Activated CD4-positive, alpha-beta T cell treated with anti-CD3 and anti-CD28 coated beads for 1 hour (primary cell): ENCODE measurements around the gene TRIP10.

ENCODE experiments used
- DNase-seq: peaks from one replicate; pipeline ENCODE4 v3.0.0-alpha.2; 2020

The TRIP10 gene

GRCh38 chr19:6729573-6730152 lies 9.8 kb upstream of the TRIP10 start:
- DNase-seq = no peak

GRCh38 chr19:6730153-6730804 lies 9.2 kb upstream of the TRIP10 start:
- DNase-seq = no peak

GRCh38 chr19:6730941-6731670 lies 8.4 kb upstream of the TRIP10 start:
- no peak for DNase-seq

- no peak for DNase-seq
Measured at GRCh38 chr19:6731822-6732221, 7.7 kb upstream of the TRIP10 start.

GRCh38 chr19:6732803-6733337 lies 6.6 kb upstream of the TRIP10 start:
- no peak for DNase-seq

- DNase-seq = no peak
Measured at GRCh38 chr19:6733338-6734095, 6.0 kb upstream of the TRIP10 start.

- DNase-seq = no peak
Measured at GRCh38 chr19:6734096-6734696, 5.3 kb upstream of the TRIP10 start.

- no peak for DNase-seq
Measured at GRCh38 chr19:6735181-6735911, 4.1 kb upstream of the TRIP10 start.

- peak; percentile 42 for DNase-seq
Measured at GRCh38 chr19:6736169-6736916, 3.1 kb upstream of the TRIP10 start.

- DNase-seq = no peak
Measured at GRCh38 chr19:6736917-6737283, 2.6 kb upstream of the TRIP10 start.

- peak; percentile 99 for DNase-seq
Measured at GRCh38 chr19:6737284-6737872, 2.1 kb upstream of the TRIP10 start, which contains the start of gene GPR108. GPR108 (minus strand) TSS chr19:6737580; CDS start chr19:6737576, 4 bp downstream.

- peak; percentile 65 for DNase-seq
Measured at GRCh38 chr19:6737873-6738786, 1.4 kb upstream of the TRIP10 start.

GRCh38 chr19:6738787-6739389 lies 592 bp upstream of the TRIP10 start:
- peak; percentile 30 for DNase-seq

GRCh38 chr19:6739883-6740588 lies 556 bp downstream of the TRIP10 start:
- no peak for DNase-seq

- DNase-seq = no peak
Measured at GRCh38 chr19:6740589-6741343, 1.3 kb downstream of the TRIP10 start.

- no peak for DNase-seq
Measured at GRCh38 chr19:6743066-6743465, 3.6 kb downstream of the TRIP10 start.

- DNase-seq = no peak
Measured at GRCh38 chr19:6743714-6744380, 4.4 kb downstream of the TRIP10 start.
